Mesodermal cell (in vitro differentiated cells): ENCODE data around the gene AGK. TPM values are rescaled to one million over a fixed set of nuclear protein-coding genes. Genes with fewer than 3 reads are reported as not detected.

Source experiments
- H3K27ac ChIP-seq: 2 replicates; pipeline ENCODE4 v1.7.0; 2013; ENCODE audit warnings: mild to moderate bottlenecking, low read depth, low read length, moderate library complexity; ENCODE audit not compliant: severe bottlenecking
- H3K36me3 ChIP-seq: 2 replicates; pipeline ENCODE4 v1.7.1; 2013; ENCODE audit warnings: mild to moderate bottlenecking, low read length, moderate library complexity; ENCODE audit not compliant: control insufficient read depth, insufficient read depth
- H3K4me1 ChIP-seq: one replicate; pipeline ENCODE4 v1.7.1; 2013; ENCODE audit warnings: mild to moderate bottlenecking, low read length; ENCODE audit not compliant: insufficient read depth, control insufficient read depth, poor library complexity, severe bottlenecking
- H3K4me3 ChIP-seq: 2 replicates; pipeline ENCODE4 v1.7.0; 2013; ENCODE audit warnings: low read length, control low read depth, mild to moderate bottlenecking; ENCODE audit not compliant: insufficient read depth, poor library complexity, severe bottlenecking; ENCODE audit errors: extremely low read depth
- H3K9me3 ChIP-seq: 2 replicates; pipeline ENCODE4 v1.7.1; 2013; ENCODE audit warnings: mild to moderate bottlenecking, low read length, moderate library complexity; ENCODE audit not compliant: control insufficient read depth
- WGBS, 2 experiments: methylation state at CpG; one replicate each; pipeline ENCODE4 v1.1.5; 2013; ENCODE audit warnings: missing lambda C conversion rate in 2 of 2; ENCODE audit not compliant: insufficient coverage in 2 of 2; 5-methylcytosine and 5-hydroxymethylcytosine counted together
- polyA plus RNA-seq, 2 experiments: library from polyadenylated mRNA; stranded (reverse); fragments of 50-300 nt; gene quantifications; one replicate each; pipeline ENCODE4 v1.2.3, GENCODE V29; 2013

AGK gene
- polyA plus RNA-seq (2013, experiment 1 of 2): 25.9 TPM
- 25.0 TPM for polyA plus RNA-seq (2013, experiment 2 of 2)

GRCh38 chr7:141551094-141551781, at the start of gene AGK:
AGK (plus strand) TSS chr7:141551410; CDS start chr7:141555467, 4,057 bp downstream.
- WGBS, 2 experiments: 1 to 2% methylated on average over 32 to 58 of the region's 66 CpGs
- Histone ChIP-seq H3K4me1 (peaks cover 6% of the 10 kb centered on the region), H3K36me3 (peaks cover 9% of the 10 kb centered on the region), H3K9me3 (no peaks in the 10 kb centered on the region), H3K27ac (no peak within 1 kb of the TSS), H3K4me3 (peak within 1 kb of the TSS; percentile 79)

- Histone ChIP-seq H3K4me3 (no peak overlapping the region), H3K4me1 (no peaks in the 10 kb centered on the region), H3K9me3 (no peaks in the 10 kb centered on the region), H3K27ac (no peak overlapping the region), H3K36me3 (no peaks in the 10 kb centered on the region)
- WGBS, 2 experiments: 100% methylated on average over 1 of the region's 2 CpGs
These were observed 49.8 kb upstream of the AGK start for GRCh38 chr7:141501451-141501850.

- H3K36me3 ChIP-seq: no peaks in the 10 kb centered on the region
- H3K9me3 ChIP-seq: peaks cover 4% of the 10 kb centered on the region
- 47 to 51% methylated on average over 7 of the region's 8 CpGs for WGBS, 2 experiments
- no peaks in the 10 kb centered on the region for H3K4me1 ChIP-seq
- no peak overlapping the region for H3K27ac ChIP-seq
- no peak overlapping the region for H3K4me3 ChIP-seq
These were observed 39.9 kb upstream of the AGK start for GRCh38 chr7:141511316-141511675.

GRCh38 chr7:141511676-141512396, 39.4 kb upstream of the AGK start:
- no peaks in the 10 kb centered on the region for H3K4me1 ChIP-seq
- H3K9me3 ChIP-seq: peaks cover 4% of the 10 kb centered on the region
- 43 to 50% methylated on average over 31 to 36 of the region's 36 CpGs for WGBS, 2 experiments
- H3K36me3 ChIP-seq: no peaks in the 10 kb centered on the region
- H3K27ac ChIP-seq: no peak overlapping the region
- H3K4me3 ChIP-seq: no peak overlapping the region

- Histone ChIP-seq H3K9me3 (peaks cover 4% of the 10 kb centered on the region), H3K27ac (no peak overlapping the region), H3K36me3 (no peaks in the 10 kb centered on the region), H3K4me3 (no peak overlapping the region), H3K4me1 (no peaks in the 10 kb centered on the region)
- no CpG with 5 or more reads among the region's 2 CpGs for WGBS, 2 experiments
These were observed 38.6 kb upstream of the AGK start for GRCh38 chr7:141512597-141512996.

- Histone ChIP-seq H3K4me3 (no peak overlapping the region), H3K4me1 (no peaks in the 10 kb centered on the region), H3K9me3 (peaks cover 4% of the 10 kb centered on the region), H3K36me3 (no peaks in the 10 kb centered on the region), H3K27ac (no peak overlapping the region)
- WGBS, 2 experiments: 83 to 88% methylated on average over 1 of the region's 1 CpG
These were observed 37.5 kb upstream of the AGK start for GRCh38 chr7:141513720-141514119.

- Histone ChIP-seq H3K4me1 (no peaks in the 10 kb centered on the region), H3K36me3 (no peaks in the 10 kb centered on the region), H3K4me3 (no peak overlapping the region), H3K9me3 (peaks cover 4% of the 10 kb centered on the region), H3K27ac (no peak overlapping the region)
- 85 to 94% methylated on average over 1 to 3 of the region's 4 CpGs for WGBS, 2 experiments
These were observed 35.3 kb upstream of the AGK start for GRCh38 chr7:141515941-141516340.

- 96 to 97% methylated on average over 3 of the region's 4 CpGs for WGBS, 2 experiments
- Histone ChIP-seq H3K4me3 (no peak overlapping the region), H3K4me1 (no peaks in the 10 kb centered on the region)
These were observed 31.6 kb upstream of the AGK start for GRCh38 chr7:141519623-141520022.

GRCh38 chr7:141522657-141523342, 28.4 kb upstream of the AGK start:
- no peak overlapping the region for H3K27ac ChIP-seq
- no peaks in the 10 kb centered on the region for H3K36me3 ChIP-seq
- WGBS, 2 experiments: 72 to 94% methylated on average over 3 of the region's 3 CpGs
- no peaks in the 10 kb centered on the region for H3K4me1 ChIP-seq
- H3K4me3 ChIP-seq: no peak overlapping the region
- H3K9me3 ChIP-seq: no peaks in the 10 kb centered on the region

More at GRCh38 chr7:141519623-141520022, 31.6 kb upstream of the AGK start:
- Histone ChIP-seq H3K9me3 (no peaks in the 10 kb centered on the region), H3K36me3 (no peaks in the 10 kb centered on the region), H3K27ac (no peak overlapping the region)

GRCh38 chr7:141525973-141526514, 25.2 kb upstream of the AGK start:
- H3K36me3 ChIP-seq: no peaks in the 10 kb centered on the region
- H3K4me1 ChIP-seq: no peaks in the 10 kb centered on the region
- H3K4me3 ChIP-seq: no peak overlapping the region
- H3K9me3 ChIP-seq: no peaks in the 10 kb centered on the region
- no peak overlapping the region for H3K27ac ChIP-seq
